ENCODE measurements around the gene MYCBP2. TPM values are rescaled to one million over a fixed set of nuclear protein-coding genes. Genes with fewer than 3 reads are reported as not detected.

The MYCBP2 gene
- total RNA-seq, 4 donors from 2014 or later, result 274 to 342 (median 305) TPM

GRCh38 chr13:77235456-77236022 lies 91.4 kb downstream of the MYCBP2 start:
- Histone ChIP-seq H3K36me3 (peaks cover 0 to 30% (median 0%) of the 10 kb centered on the region in 3 donors), H3K27me3 (no peaks in the 10 kb centered on the region), H3K9me3 (no peaks in the 10 kb centered on the region), H3K27ac (no peak overlapping the region), H3K4me1 (no peaks in the 10 kb centered on the region), H3K4me3 (no peak overlapping the region)
- TF ChIP-seq CTCF (IDR thresholded peaks at IDR 0.05) (no peak), EP300 (IDR thresholded peaks at IDR 0.05) (no peak), POLR2A (IDR thresholded peaks at IDR 0.05) (no peak)
- no peak for DNase-seq (ENCODE audit: low spot score in 2 of 2)

- Histone ChIP-seq H3K27me3 (no peaks in the 10 kb centered on the region), H3K9me3 (no peaks in the 10 kb centered on the region), H3K4me3 (no peak overlapping the region), H3K36me3 (peaks cover 0 to 19% (median 0%) of the 10 kb centered on the region in 3 donors), H3K27ac (no peak overlapping the region), H3K4me1 (no peaks in the 10 kb centered on the region)
- no peak for DNase-seq (ENCODE audit: low spot score in 2 of 2)
- TF ChIP-seq POLR2A (IDR thresholded peaks at IDR 0.05) (no peak), CTCF (IDR thresholded peaks at IDR 0.05) (no peak), EP300 (IDR thresholded peaks at IDR 0.05) (no peak)
- 94% methylated on average over 4 of the region's 4 CpGs for WGBS, 2 donors
These were observed 93.7 kb downstream of the MYCBP2 start for GRCh38 chr13:77233159-77233558.

GRCh38 chr13:77230560-77230959 lies 96.3 kb downstream of the MYCBP2 start:
- 86 to 87% methylated on average over 5 of the region's 5 CpGs for WGBS, 2 donors
- Histone ChIP-seq H3K4me1 (no peaks in the 10 kb centered on the region), H3K9me3 (no peaks in the 10 kb centered on the region), H3K36me3 (peaks cover 0 to 7% (median 0%) of the 10 kb centered on the region in 3 donors), H3K27ac (no peak overlapping the region), H3K27me3 (no peaks in the 10 kb centered on the region), H3K4me3 (no peak overlapping the region)
- DNase-seq (ENCODE audit: low spot score in 2 of 2), result no peak
- TF ChIP-seq EP300 (IDR thresholded peaks at IDR 0.05) (no peak), CTCF (IDR thresholded peaks at IDR 0.05) (no peak), POLR2A (IDR thresholded peaks at IDR 0.05) (no peak)

- Histone ChIP-seq H3K36me3 (peaks cover 0 to 34% (median 0%) of the 10 kb centered on the region in 3 donors), H3K4me3 (no peak overlapping the region)
- TF ChIP-seq POLR2A (IDR thresholded peaks at IDR 0.05) (no peak), CTCF (IDR thresholded peaks at IDR 0.05) (no peak), EP300 (IDR thresholded peaks at IDR 0.05) (no peak)
These were observed 100.9 kb downstream of the MYCBP2 start for GRCh38 chr13:77225946-77226345.

GRCh38 chr13:77222909-77223308 lies 104.0 kb downstream of the MYCBP2 start:
- no peak overlapping the region for H3K4me3 ChIP-seq
- peaks cover 0 to 35% (median 0%) of the 10 kb centered on the region in 3 donors for H3K36me3 ChIP-seq
- H3K27me3 ChIP-seq, result no peaks in the 10 kb centered on the region
- H3K27ac ChIP-seq, result no peak overlapping the region
- no peak for TF ChIP-seq EP300 (IDR thresholded peaks at IDR 0.05)
- no peak for TF ChIP-seq POLR2A (IDR thresholded peaks at IDR 0.05)
- TF ChIP-seq CTCF (IDR thresholded peaks at IDR 0.05), result no peak
- 86 to 93% methylated on average over 3 of the region's 3 CpGs for WGBS, 2 donors
- DNase-seq (ENCODE audit: low spot score in 2 of 2), result no peak
- no peaks in the 10 kb centered on the region for H3K4me1 ChIP-seq
- H3K9me3 ChIP-seq, result no peaks in the 10 kb centered on the region

More at GRCh38 chr13:77225946-77226345, 100.9 kb downstream of the MYCBP2 start:
- H3K27me3 ChIP-seq, result no peaks in the 10 kb centered on the region
- no peak for DNase-seq (ENCODE audit: low spot score in 2 of 2)
- no peak overlapping the region for H3K27ac ChIP-seq
- no peaks in the 10 kb centered on the region for H3K9me3 ChIP-seq
- no peaks in the 10 kb centered on the region for H3K4me1 ChIP-seq

Measured in tibial nerve (tissue), 4 donors.